SK-N-SH treated with all-trans-retinoic acid at 6 μM for 48 hours (cell line): ENCODE results near the gene KCNE2.

Source experiments
- SNAI2 ChIP-seq: fragments of 250-450 bp; sonication (Bioruptor Pico); IDR thresholded peaks from 2 replicates; pipeline ENCODE4 v1.5.0; 2020; ENCODE audit warnings: mild to moderate bottlenecking, moderate library complexity
- ZFP3 ChIP-seq: fragments of 250-450 bp; sonication (Bioruptor Pico); IDR thresholded peaks from 2 replicates; pipeline ENCODE4 v1.5.0; 2020; ENCODE audit warnings: mild to moderate bottlenecking, moderate library complexity
- TF ChIP-seq, protein P1 (sequence below): fragments of 250-450 bp; sonication (Bioruptor Pico); IDR thresholded peaks from 2 replicates; pipeline ENCODE4 v1.8.0; 2020; ENCODE audit warnings: mild to moderate bottlenecking, moderate library complexity, borderline replicate concordance
- TF ChIP-seq, protein P2 (sequence below): fragments of 250-450 bp; sonication (Bioruptor Pico); IDR thresholded peaks from 2 replicates; pipeline ENCODE4 v1.5.0; 2020; ENCODE audit warnings: mild to moderate bottlenecking, moderate library complexity

DNA sequence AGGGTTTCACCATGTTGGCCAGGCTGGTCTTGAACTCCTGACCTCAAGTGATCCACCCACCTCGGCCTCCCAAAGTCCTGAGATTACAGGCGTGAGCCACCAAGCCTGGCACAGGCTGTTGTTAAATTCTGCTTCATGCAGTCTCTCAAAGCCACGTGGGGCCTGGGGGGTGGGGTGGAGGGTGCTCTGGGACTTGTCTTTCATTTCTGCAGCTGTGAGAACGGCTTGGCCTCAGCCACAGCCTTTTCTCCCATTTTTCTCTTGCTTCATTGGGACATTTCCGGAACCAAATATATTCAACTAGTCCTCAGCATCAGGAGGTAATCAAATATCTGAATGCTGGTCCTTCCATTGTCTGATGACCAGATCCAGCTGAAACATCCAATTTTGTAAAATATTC is 27.6 kb upstream of the KCNE2 start:
- TF ChIP-seq, protein P1, sequence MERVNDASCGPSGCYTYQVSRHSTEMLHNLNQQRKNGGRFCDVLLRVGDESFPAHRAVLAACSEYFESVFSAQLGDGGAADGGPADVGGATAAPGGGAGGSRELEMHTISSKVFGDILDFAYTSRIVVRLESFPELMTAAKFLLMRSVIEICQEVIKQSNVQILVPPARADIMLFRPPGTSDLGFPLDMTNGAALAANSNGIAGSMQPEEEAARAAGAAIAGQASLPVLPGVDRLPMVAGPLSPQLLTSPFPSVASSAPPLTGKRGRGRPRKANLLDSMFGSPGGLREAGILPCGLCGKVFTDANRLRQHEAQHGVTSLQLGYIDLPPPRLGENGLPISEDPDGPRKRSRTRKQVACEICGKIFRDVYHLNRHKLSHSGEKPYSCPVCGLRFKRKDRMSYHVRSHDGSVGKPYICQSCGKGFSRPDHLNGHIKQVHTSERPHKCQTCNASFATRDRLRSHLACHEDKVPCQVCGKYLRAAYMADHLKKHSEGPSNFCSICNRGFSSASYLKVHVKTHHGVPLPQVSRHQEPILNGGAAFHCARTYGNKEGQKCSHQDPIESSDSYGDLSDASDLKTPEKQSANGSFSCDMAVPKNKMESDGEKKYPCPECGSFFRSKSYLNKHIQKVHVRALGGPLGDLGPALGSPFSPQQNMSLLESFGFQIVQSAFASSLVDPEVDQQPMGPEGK (CRISPR knock-in tag), result no peak
- TF ChIP-seq SNAI2 (CRISPR knock-in tag) (no peak), ZFP3 (CRISPR knock-in tag) (no peak)
- TF ChIP-seq, protein P2, sequence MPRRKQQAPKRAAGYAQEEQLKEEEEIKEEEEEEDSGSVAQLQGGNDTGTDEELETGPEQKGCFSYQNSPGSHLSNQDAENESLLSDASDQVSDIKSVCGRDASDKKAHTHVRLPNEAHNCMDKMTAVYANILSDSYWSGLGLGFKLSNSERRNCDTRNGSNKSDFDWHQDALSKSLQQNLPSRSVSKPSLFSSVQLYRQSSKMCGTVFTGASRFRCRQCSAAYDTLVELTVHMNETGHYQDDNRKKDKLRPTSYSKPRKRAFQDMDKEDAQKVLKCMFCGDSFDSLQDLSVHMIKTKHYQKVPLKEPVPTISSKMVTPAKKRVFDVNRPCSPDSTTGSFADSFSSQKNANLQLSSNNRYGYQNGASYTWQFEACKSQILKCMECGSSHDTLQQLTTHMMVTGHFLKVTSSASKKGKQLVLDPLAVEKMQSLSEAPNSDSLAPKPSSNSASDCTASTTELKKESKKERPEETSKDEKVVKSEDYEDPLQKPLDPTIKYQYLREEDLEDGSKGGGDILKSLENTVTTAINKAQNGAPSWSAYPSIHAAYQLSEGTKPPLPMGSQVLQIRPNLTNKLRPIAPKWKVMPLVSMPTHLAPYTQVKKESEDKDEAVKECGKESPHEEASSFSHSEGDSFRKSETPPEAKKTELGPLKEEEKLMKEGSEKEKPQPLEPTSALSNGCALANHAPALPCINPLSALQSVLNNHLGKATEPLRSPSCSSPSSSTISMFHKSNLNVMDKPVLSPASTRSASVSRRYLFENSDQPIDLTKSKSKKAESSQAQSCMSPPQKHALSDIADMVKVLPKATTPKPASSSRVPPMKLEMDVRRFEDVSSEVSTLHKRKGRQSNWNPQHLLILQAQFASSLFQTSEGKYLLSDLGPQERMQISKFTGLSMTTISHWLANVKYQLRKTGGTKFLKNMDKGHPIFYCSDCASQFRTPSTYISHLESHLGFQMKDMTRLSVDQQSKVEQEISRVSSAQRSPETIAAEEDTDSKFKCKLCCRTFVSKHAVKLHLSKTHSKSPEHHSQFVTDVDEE (CRISPR knock-in tag), result no peak
